ENCODE measurements around the gene PPP1R9B. TPM values are rescaled to one million over a fixed set of nuclear protein-coding genes. Genes with fewer than 3 reads are reported as not detected.

The PPP1R9B gene
- total RNA-seq, 1 donor from 2014 or later, result 92.6 TPM

DNA sequence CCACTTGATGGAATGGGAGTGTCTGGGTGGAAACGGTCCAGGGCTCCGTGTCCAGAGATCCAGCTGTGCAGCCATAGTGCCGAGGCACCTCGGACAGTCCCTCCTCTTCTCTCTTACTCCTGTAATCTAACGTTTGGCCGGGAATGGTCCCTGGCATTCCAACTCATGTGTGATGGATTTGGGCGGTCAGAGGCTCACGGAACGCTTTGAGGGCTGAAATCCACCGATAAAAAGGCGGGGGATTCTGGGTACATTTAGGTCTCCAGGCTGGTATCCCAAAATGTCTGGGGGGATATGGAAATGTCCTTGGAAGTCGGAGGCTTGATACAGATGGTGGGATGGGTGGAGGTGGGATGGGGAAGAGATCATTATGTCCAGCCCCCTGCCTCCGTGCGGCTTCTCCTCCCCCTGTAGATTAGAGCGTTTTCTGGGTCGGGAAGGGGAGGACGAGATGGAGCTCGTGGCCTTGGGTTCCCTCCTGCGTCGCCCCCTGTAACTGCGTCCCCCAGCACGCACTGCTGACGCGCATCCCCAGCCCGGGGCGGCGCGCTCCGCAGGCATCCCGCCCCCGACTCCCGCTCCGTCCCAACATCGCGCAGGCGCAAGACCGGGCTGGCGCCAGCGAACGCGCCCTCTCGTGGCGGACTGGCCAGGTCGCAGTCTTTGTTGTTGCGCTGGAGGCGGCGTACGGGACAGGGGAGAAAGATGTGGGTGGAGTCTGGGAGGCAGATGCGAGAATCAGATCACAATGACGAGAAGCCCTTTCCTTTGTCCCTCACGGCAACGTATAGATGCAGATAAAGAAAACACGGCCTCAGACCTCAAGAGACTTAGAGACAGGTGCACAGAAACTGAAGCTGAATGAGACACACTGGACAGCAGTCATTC lies 10.8 kb upstream of the PPP1R9B start:
- H3K27ac ChIP-seq, result peak overlapping the region; percentile 43
- H3K9me3 ChIP-seq, result no peaks in the 10 kb centered on the region
- peak; percentile 98 to 99 for ATAC-seq
- TF ChIP-seq, protein P1, sequence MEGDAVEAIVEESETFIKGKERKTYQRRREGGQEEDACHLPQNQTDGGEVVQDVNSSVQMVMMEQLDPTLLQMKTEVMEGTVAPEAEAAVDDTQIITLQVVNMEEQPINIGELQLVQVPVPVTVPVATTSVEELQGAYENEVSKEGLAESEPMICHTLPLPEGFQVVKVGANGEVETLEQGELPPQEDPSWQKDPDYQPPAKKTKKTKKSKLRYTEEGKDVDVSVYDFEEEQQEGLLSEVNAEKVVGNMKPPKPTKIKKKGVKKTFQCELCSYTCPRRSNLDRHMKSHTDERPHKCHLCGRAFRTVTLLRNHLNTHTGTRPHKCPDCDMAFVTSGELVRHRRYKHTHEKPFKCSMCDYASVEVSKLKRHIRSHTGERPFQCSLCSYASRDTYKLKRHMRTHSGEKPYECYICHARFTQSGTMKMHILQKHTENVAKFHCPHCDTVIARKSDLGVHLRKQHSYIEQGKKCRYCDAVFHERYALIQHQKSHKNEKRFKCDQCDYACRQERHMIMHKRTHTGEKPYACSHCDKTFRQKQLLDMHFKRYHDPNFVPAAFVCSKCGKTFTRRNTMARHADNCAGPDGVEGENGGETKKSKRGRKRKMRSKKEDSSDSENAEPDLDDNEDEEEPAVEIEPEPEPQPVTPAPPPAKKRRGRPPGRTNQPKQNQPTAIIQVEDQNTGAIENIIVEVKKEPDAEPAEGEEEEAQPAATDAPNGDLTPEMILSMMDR (IDR thresholded peaks at IDR 0.05), result peak; percentile 93
- peak overlapping the region; percentile 65 for H3K4me3 ChIP-seq
- H3K36me3 ChIP-seq, result no peaks in the 10 kb centered on the region
- intact Hi-C loops (cut with DNase I), result no loop called here
- no peaks in the 10 kb centered on the region for H3K27me3 ChIP-seq (ENCODE audit: low read depth)
- DNase-seq, result peak; percentile 92
- H3K4me1 ChIP-seq, result peaks cover 19% of the 10 kb centered on the region

DNA sequence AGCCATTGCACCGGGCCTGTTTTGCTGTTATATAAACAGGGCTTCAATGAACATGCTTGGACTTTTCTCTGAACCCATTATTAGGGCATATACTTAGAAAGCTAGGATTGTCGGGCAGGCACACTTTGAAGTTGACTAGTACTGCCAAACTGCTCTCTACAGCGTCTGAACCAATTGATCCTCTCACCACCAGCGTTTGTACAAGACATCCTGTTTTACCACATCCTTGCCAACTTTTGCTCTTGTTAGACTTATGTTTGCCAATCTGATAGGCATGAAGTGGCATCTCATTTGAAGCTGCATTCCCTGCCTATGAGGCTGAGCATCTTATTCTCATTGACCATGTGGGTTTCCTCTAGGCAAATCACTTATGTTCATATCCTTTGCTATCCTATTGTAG lies 7.4 kb upstream of the PPP1R9B start:
- H3K27me3 ChIP-seq (ENCODE audit: low read depth), result no peaks in the 10 kb centered on the region
- TF ChIP-seq, protein P1 (IDR thresholded peaks at IDR 0.05), result no peak

DNA sequence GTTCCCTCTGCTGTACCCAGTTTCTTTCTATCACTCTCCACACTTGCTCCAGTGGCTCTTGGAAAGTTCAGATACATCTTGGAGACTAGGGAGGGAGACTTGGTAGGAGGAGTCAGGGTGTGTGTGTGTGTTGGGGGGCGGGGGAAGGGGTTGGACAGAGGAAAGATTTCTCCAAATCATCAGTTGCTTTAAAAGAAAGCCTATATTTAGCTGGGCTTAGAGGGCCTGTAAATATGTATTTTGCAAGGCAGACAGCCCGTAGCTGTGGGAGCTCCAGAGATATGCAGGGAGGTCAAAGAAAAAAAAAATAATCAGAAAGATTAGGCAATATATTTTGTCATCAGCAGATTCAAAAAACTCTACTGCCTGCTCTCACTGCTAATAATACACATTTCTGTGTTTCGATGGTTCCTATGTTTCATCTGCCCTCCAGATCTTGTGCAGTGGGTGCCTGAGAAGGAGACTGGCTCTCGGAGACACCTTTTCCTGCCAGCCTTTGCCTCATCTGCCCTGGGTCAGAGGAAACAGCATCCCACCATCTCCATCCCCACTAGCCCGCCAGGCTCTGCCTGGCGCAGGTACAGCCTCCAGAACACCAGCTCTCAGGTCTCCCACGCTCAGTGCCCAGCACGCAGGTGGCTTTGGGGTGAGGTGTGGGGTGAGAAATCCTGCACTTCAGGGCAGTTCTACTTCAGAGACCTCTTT lies 4.8 kb upstream of the PPP1R9B start:
- H3K27me3 ChIP-seq (ENCODE audit: low read depth), result no peaks in the 10 kb centered on the region
- no peaks in the 10 kb centered on the region for H3K9me3 ChIP-seq
- DNase-seq, result no peak
- H3K36me3 ChIP-seq, result no peaks in the 10 kb centered on the region
- intact Hi-C loops (cut with DNase I), result no loop called here
- no peak for ATAC-seq
- H3K4me3 ChIP-seq, result no peak overlapping the region
- H3K27ac ChIP-seq, result peak overlapping the region; percentile 71
- H3K4me1 ChIP-seq, result peaks cover 46% of the 10 kb centered on the region
- TF ChIP-seq, protein P1 (IDR thresholded peaks at IDR 0.05), result no peak

More for the DNA sequence above, 7.4 kb upstream of the PPP1R9B start:
- DNase-seq, result no peak
- no peak for ATAC-seq
- intact Hi-C loops (cut with DNase I), result no loop called here
- H3K4me3 ChIP-seq, result no peak overlapping the region
- H3K36me3 ChIP-seq, result no peaks in the 10 kb centered on the region
- H3K27ac ChIP-seq, result no peak overlapping the region
- H3K4me1 ChIP-seq, result peaks cover 44% of the 10 kb centered on the region
- H3K9me3 ChIP-seq, result no peaks in the 10 kb centered on the region

DNA sequence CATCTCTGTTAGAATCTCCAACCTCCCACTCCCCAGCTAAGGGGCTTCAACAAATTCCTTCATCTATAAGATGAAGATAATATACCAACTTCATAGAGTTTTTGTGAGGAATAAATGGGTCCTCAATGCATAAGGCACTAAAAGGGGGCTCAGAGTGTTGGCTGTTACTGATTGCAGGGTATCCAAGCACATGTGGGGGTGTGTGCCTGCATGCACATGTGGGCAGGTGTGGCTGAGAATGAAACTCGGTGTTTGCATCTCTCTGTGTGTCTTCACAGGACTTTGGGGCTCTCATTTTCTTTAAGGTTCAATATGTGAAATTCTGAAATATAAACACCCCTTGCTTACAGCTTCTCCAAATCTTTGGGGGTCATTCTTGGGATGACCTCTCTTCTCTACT lies 4.1 kb upstream of the PPP1R9B start:
- no peaks in the 10 kb centered on the region for H3K27me3 ChIP-seq (ENCODE audit: low read depth)
- no peak for ATAC-seq
- TF ChIP-seq, protein P1 (IDR thresholded peaks at IDR 0.05), result no peak
- peaks cover 46% of the 10 kb centered on the region for H3K4me1 ChIP-seq
- intact Hi-C loops (cut with DNase I), result no loop called here
- peak overlapping the region; percentile 58 for H3K27ac ChIP-seq
- H3K9me3 ChIP-seq, result no peaks in the 10 kb centered on the region
- no peaks in the 10 kb centered on the region for H3K36me3 ChIP-seq
- no peak overlapping the region for H3K4me3 ChIP-seq
- DNase-seq, result no peak

DNA sequence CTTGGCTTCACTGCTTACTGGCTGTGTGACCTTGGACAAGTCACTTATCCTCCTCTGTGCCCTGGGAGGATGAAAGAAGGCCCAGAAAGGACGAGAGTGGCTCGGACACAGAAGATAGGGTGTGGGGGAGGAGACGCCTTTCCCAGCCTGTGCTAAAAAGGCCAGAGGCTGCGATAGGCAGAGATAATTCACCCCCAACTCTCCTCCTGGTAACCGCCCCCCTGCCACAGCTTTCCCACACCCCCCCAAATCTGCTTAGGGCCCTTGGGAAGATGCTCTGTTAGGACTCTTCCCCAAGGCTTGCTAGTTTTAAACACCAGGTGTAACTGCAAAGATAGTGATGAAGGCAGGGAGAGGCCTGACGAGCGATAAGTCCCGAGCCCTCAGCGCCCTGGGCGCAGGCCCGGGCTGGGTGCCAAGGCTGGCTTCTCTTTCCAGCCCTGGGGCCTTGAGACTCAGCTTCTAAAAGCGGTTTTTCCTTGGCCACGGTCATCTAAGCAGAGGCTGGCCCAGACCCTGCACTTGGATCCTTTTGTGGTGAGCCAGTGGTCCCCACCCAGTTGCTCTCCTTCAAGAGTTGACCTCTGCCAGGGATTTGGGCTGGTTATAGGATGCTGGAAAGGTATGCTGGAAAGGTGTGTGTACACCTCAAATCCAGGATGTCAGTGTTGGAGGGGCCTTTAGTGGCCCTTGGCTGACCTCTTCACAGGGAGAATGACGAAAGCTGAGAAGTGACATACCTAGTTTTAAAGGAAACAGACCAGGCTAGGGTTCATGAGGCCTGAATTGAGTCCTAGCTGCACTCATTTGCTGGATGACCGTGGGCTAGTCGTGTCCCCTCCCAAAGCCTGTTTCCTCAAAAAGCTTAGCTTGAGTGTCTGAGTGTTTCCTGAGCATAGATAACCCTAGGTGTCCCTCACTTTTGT lies 3.4 kb upstream of the PPP1R9B start:
- DNase-seq, result no peak
- no peaks in the 10 kb centered on the region for H3K9me3 ChIP-seq
- no peak overlapping the region for H3K4me3 ChIP-seq
- H3K27me3 ChIP-seq (ENCODE audit: low read depth), result no peaks in the 10 kb centered on the region
- H3K27ac ChIP-seq, result peak overlapping the region; percentile 58
- TF ChIP-seq, protein P1 (IDR thresholded peaks at IDR 0.05), result no peak
- intact Hi-C loops (cut with DNase I), result no loop called here
- H3K36me3 ChIP-seq, result no peaks in the 10 kb centered on the region
- H3K4me1 ChIP-seq, result peaks cover 46% of the 10 kb centered on the region
- ATAC-seq, result no peak
